ENCODE measurements around the gene TMEM203.
"Not testable (repeated sequence)": the region's sequence is repeated elsewhere in the genome, so short reads cannot be mapped to it uniquely, and the experiment has no call there.

TMEM203 gene

DNA sequence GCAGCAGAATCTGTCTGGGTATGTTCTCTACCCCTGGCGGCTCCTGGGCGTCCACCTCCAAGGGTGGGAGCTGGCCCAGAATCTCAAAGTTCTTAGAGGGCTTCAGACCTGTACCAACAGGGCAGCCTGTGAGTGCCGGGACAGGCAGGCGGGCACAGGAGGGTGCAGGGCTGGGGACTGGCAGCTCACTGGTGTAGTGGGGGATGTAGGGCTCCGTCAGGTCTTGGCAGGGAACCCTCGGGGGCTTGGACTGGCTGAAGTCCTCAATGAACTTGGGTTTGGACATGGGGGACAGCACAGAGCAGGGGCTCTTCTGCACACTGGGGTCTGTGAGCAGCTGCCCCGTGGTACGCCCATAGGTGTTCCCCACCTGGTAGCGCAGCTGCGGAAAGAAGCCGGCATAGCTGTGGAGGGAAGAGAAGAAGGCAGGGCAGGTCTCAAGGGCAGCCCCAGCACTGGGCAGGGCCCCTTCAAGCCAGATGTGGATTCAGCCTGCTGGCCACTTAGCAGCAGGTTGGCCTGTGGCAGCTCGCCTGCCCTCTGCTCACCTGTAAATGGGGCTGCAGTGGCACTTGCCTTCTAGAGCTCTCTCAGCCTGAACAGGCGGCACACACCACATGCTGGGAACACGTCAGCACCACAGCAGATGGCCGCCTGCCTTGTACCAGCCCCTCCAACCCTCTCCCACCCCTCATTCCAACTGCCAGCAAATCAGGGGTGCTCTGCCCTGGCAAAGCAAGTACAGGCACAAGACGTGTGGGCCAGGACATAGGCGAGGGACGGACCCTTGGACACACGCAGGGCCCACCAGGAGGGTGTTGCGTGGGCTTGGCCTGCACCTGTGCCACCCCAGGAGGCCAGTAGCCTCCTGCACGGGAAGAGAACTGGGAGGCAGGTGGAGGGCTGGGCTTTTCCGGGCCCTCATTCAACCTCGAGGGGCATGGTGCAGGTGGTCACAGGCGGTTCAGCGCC, 40.3 kb upstream of the TMEM203 start:
- DNase-seq (ENCODE audit: low read depth in 1 of 2, low spot score in 1 of 2) = no peak
- Histone ChIP-seq H3K4me3 (replicated peaks; ENCODE audit: insufficient read depth, low read length) (no peak overlapping the region), H3K27me3 (ENCODE audit: insufficient read depth, poor library complexity, severe bottlenecking) (no peaks in the 10 kb centered on the region), H3K27ac (replicated peaks) (no peak overlapping the region)
- TF ChIP-seq SPI1 (IDR thresholded peaks at IDR 0.05; ENCODE audit: borderline replicate concordance, low read depth) (no peak), GABPA (IDR thresholded peaks at IDR 0.05; ENCODE audit: low read depth) (no peak), POLR2AphosphoS5 (IDR thresholded peaks at IDR 0.05; ENCODE audit: low read depth) (no peak)
- TF ChIP-seq, protein P1, sequence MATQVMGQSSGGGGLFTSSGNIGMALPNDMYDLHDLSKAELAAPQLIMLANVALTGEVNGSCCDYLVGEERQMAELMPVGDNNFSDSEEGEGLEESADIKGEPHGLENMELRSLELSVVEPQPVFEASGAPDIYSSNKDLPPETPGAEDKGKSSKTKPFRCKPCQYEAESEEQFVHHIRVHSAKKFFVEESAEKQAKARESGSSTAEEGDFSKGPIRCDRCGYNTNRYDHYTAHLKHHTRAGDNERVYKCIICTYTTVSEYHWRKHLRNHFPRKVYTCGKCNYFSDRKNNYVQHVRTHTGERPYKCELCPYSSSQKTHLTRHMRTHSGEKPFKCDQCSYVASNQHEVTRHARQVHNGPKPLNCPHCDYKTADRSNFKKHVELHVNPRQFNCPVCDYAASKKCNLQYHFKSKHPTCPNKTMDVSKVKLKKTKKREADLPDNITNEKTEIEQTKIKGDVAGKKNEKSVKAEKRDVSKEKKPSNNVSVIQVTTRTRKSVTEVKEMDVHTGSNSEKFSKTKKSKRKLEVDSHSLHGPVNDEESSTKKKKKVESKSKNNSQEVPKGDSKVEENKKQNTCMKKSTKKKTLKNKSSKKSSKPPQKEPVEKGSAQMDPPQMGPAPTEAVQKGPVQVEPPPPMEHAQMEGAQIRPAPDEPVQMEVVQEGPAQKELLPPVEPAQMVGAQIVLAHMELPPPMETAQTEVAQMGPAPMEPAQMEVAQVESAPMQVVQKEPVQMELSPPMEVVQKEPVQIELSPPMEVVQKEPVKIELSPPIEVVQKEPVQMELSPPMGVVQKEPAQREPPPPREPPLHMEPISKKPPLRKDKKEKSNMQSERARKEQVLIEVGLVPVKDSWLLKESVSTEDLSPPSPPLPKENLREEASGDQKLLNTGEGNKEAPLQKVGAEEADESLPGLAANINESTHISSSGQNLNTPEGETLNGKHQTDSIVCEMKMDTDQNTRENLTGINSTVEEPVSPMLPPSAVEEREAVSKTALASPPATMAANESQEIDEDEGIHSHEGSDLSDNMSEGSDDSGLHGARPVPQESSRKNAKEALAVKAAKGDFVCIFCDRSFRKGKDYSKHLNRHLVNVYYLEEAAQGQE (IDR thresholded peaks at IDR 0.05; ENCODE audit: insufficient replicate concordance, low read depth) = no peak
- TF ChIP-seq, protein P2, sequence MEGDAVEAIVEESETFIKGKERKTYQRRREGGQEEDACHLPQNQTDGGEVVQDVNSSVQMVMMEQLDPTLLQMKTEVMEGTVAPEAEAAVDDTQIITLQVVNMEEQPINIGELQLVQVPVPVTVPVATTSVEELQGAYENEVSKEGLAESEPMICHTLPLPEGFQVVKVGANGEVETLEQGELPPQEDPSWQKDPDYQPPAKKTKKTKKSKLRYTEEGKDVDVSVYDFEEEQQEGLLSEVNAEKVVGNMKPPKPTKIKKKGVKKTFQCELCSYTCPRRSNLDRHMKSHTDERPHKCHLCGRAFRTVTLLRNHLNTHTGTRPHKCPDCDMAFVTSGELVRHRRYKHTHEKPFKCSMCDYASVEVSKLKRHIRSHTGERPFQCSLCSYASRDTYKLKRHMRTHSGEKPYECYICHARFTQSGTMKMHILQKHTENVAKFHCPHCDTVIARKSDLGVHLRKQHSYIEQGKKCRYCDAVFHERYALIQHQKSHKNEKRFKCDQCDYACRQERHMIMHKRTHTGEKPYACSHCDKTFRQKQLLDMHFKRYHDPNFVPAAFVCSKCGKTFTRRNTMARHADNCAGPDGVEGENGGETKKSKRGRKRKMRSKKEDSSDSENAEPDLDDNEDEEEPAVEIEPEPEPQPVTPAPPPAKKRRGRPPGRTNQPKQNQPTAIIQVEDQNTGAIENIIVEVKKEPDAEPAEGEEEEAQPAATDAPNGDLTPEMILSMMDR (IDR thresholded peaks at IDR 0.05; ENCODE audit: insufficient read depth, low read length) = no peak

DNA sequence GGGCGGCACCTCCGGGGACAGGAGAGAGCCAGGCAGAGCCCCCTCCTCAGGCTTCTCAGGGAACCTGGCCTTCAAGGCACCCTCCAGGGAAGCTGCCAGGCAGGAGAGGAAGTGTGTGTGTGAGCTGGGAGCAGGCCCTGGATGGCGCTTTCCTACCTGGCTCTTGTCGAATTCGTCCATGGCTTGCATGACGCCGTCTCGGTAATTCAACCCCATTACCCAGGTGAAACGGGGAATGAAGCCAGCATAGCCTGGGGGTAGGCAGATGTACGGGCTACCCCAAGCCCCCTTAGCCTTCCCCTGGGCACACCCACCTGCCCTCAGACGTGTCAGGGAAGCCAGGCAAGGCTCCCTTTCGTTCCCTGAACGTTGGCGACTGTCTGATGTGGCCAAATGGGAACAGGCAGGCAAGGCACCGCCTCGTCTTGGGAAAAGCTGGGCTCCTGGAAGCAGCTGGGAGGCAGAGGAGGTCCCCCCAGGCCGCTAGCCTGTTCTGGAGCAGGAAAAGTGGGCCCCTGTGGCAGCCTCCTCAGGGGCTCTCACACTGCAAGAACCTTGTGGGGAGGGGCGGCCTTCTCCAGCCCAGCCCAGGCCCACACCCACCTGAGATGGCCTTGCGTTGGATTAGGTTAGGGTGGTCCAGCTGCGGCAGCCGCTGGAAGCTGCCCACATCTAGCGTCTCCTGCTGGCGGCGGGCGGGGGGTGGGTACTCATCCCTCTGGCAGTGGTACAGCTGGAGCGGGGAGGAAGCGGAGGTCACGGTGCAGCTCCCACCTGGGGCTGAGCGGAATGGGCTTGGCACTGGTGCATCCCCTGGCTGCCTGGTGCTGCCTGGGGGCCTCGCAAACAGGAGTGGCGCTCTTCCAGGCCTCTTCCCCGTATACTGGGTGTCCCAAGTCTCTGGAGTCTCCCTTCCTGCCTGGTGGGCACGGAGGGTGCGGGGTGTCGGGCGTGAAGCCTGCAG, 39.3 kb upstream of the TMEM203 start:
- Histone ChIP-seq H3K4me3 (replicated peaks; ENCODE audit: insufficient read depth, low read length) (no peak overlapping the region), H3K27me3 (ENCODE audit: insufficient read depth, poor library complexity, severe bottlenecking) (no peaks in the 10 kb centered on the region), H3K27ac (replicated peaks) (no peak overlapping the region)
- TF ChIP-seq GABPA (IDR thresholded peaks at IDR 0.05; ENCODE audit: low read depth) = no peak
- TF ChIP-seq SPI1 (IDR thresholded peaks at IDR 0.05; ENCODE audit: borderline replicate concordance, low read depth) = no peak
- TF ChIP-seq, protein P1 (IDR thresholded peaks at IDR 0.05; ENCODE audit: insufficient replicate concordance, low read depth) = no peak
- TF ChIP-seq, protein P2 (IDR thresholded peaks at IDR 0.05; ENCODE audit: insufficient read depth, low read length) = no peak
- no peak for TF ChIP-seq POLR2AphosphoS5 (IDR thresholded peaks at IDR 0.05; ENCODE audit: low read depth)
- no peak for DNase-seq (ENCODE audit: low read depth in 1 of 2, low spot score in 1 of 2)

DNA sequence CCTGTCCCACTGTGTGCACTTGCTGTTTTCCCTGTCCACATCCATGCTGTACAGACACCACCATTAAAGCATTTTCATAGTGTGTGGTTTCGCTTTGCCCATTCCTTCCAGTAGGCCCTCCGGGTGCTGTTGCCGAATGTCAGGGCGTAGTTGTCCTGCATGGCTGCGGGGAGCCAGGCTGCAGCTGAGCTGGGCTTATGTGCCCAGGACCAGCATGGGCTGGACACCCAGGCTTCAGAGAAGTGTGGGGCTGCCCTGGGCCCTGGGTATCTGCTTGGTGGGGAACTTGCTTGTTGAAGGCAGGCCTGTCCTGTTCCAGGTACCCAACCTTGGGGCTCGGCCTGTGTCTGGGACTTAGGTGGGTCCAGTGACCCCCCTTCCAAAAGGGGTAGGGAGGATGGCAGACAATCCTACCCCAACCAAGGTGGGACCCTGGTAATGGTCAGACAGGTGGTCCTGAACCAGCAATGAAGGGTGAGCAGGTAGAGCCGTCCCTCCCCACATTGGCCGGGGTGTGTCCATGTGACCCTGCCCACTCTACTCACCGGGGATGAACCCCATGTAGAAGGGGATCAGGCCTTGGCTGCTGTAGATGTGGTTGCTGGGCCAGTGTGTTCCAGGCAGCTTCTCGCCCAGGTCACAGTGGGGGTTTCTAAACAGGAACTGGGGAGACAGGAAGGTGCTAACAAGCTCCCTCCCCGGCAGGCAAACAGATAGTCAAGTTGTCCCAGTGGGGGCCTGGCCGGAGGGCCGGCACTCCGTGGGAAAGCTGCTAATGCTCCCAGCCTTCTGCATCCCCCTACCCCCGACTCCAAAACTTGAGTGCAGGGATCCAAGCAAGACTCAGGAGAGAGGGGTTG, 38.4 kb upstream of the TMEM203 start:
- Histone ChIP-seq H3K27ac (replicated peaks) (no peak overlapping the region), H3K4me3 (replicated peaks; ENCODE audit: insufficient read depth, low read length) (no peak overlapping the region)
- peak; percentile 80 for TF ChIP-seq POLR2AphosphoS5 (IDR thresholded peaks at IDR 0.05; ENCODE audit: low read depth)
- TF ChIP-seq, protein P2 (IDR thresholded peaks at IDR 0.05; ENCODE audit: insufficient read depth, low read length) = no peak
- TF ChIP-seq GABPA (IDR thresholded peaks at IDR 0.05; ENCODE audit: low read depth) = peak; percentile 40; the same call in 1 of the 2 replicates

DNA sequence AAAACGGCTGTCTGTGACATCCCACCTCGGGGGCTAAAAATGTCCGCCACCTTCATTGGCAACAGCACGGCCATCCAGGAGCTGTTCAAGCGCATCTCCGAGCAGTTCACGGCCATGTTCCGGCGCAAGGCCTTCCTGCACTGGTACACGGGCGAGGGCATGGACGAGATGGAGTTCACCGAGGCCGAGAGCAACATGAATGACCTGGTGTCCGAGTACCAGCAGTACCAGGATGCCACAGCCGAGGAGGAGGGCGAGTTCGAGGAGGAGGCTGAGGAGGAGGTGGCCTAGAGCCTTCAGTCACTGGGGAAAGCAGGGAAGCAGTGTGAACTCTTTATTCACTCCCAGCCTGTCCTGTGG, 37.8 kb upstream of the TMEM203 start:
- not testable (repeated sequence) for DNase-seq (ENCODE audit: low read depth in 1 of 2, low spot score in 1 of 2); H3K27me3 ChIP-seq (ENCODE audit: insufficient read depth, poor library complexity, severe bottlenecking); H3K27ac ChIP-seq (replicated peaks); H3K4me3 ChIP-seq (replicated peaks; ENCODE audit: insufficient read depth, low read length)

More for the DNA sequence above, 38.4 kb upstream of the TMEM203 start:
- peak in 1 of 2 experiments; percentile 48 for DNase-seq (ENCODE audit: low read depth in 1 of 2, low spot score in 1 of 2)
- H3K27me3 ChIP-seq (ENCODE audit: insufficient read depth, poor library complexity, severe bottlenecking) = no peaks in the 10 kb centered on the region

All from HL-60 (cell line).